Gastroesophageal sphincter (tissue), 4 donors: ENCODE measurements around the gene STEAP1. TPM values are rescaled to one million over a fixed set of nuclear protein-coding genes. Genes with fewer than 3 reads are reported as not detected.

ENCODE experiments used
- ATAC-seq: fragments of 150-250 bp; one replicate; pipeline ENCODE4 v1.9.1; 2016; ENCODE audit warnings: mild to moderate bottlenecking, moderate library complexity
- H3K27ac ChIP-seq, 4 donors: fragments of 200-600 bp; sonication (generic) in 3 of 4; 1 replicate in 3 of 4; 2 replicates in 1 of 4; pipeline ENCODE4 v1.5.1; 2016 to 2019
- H3K27me3 ChIP-seq: fragments of 200-600 bp; sonication (generic); one replicate; pipeline ENCODE4 v1.5.1; 2019
- H3K36me3 ChIP-seq, 2 donors: fragments of 200-600 bp; sonication (generic); one replicate each; pipeline ENCODE4 v1.5.1; 2019; ENCODE audit warnings: control low read depth in 1 of 2
- H3K4me1 ChIP-seq, 3 donors: fragments of 200-600 bp; sonication (generic); 1 replicate in 2 of 3; 2 replicates in 1 of 3; pipeline ENCODE4 v1.5.1; 2016 to 2019; ENCODE audit warnings: control low read depth in 2 of 3
- H3K4me3 ChIP-seq, 2 donors: fragments of 200-600 bp; sonication (generic); one replicate each; pipeline ENCODE4 v1.5.1; 2019; ENCODE audit warnings: mild to moderate bottlenecking in 1 of 2, moderate library complexity in 1 of 2
- H3K9me3 ChIP-seq, 3 donors: fragments of 200-600 bp; sonication (generic); one replicate each; pipeline ENCODE4 v1.5.1; 2017 to 2019; ENCODE audit warnings: control low read depth in 2 of 3
- EP300 ChIP-seq: sonication (generic); formaldehyde crosslinking; IDR thresholded peaks from one replicate; pipeline ENCODE4 v1.6.1; 2017; ENCODE audit warnings: antibody characterized with exemption, mild to moderate bottlenecking
- POLR2A ChIP-seq, 2 donors: fragments of 450-650 bp; IDR thresholded peaks; one replicate each; pipeline ENCODE4 v1.6.1; 2017; ENCODE audit warnings: antibody characterized with exemption in 2 of 2, mild to moderate bottlenecking in 2 of 2, moderate library complexity in 1 of 2
- POLR2AphosphoS5 ChIP-seq: sonication (generic); formaldehyde crosslinking; IDR thresholded peaks from one replicate; pipeline ENCODE4 v1.6.1; 2017; ENCODE audit warnings: antibody characterized with exemption
- WGBS, 2 donors: methylation state at CpG; one replicate each; pipeline ENCODE4 v1.1.5; 2018; ENCODE audit warnings: low coverage in 1 of 2; 5-methylcytosine and 5-hydroxymethylcytosine counted together
- total RNA-seq, 4 donors: library from RNA; depleted of rRNA; stranded (reverse); fragments of >200 nt; gene quantifications; one replicate each; pipeline ENCODE4 v1.1.0, GENCODE V29; 2016
- TF ChIP-seq, protein P1 (sequence below), 4 experiments: fragments of 200-600 bp in 2 of 4; fragments of 450-650 bp in 2 of 4; sonication (generic) in 1 of 4; IDR thresholded peaks; one replicate each; pipeline ENCODE4 v1.5.1; 2017 to 2019; ENCODE audit warnings: antibody characterized with exemption in 4 of 4, mild to moderate bottlenecking in 2 of 4, moderate library complexity in 2 of 4

The STEAP1 gene
- total RNA-seq, 4 donors from 2014 or later, result 2.6 to 14.2 (median 12.6) TPM

DNA sequence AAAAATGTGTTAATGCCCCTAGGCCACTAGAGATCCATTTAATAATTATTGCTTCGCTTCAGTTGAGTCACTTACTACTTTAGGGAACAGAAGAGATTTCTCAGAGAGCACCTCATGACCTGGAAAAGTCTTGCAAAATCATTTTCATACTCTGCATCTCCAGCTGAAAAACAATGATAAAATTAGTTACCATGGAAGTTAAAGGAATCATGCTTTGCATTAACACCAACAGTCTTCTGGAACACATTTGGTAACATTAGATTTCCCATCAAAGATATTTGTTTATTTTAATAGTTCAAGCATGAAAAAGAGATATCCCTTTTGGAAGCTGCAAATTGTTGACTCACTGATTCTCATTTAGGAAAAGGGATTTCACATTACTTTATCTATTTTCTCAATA, 55.5 kb downstream of the STEAP1 start:
- no peak for ATAC-seq
- TF ChIP-seq POLR2A (IDR thresholded peaks at IDR 0.05) (no peak), EP300 (no peak), POLR2AphosphoS5 (no peak)
- TF ChIP-seq, protein P1, sequence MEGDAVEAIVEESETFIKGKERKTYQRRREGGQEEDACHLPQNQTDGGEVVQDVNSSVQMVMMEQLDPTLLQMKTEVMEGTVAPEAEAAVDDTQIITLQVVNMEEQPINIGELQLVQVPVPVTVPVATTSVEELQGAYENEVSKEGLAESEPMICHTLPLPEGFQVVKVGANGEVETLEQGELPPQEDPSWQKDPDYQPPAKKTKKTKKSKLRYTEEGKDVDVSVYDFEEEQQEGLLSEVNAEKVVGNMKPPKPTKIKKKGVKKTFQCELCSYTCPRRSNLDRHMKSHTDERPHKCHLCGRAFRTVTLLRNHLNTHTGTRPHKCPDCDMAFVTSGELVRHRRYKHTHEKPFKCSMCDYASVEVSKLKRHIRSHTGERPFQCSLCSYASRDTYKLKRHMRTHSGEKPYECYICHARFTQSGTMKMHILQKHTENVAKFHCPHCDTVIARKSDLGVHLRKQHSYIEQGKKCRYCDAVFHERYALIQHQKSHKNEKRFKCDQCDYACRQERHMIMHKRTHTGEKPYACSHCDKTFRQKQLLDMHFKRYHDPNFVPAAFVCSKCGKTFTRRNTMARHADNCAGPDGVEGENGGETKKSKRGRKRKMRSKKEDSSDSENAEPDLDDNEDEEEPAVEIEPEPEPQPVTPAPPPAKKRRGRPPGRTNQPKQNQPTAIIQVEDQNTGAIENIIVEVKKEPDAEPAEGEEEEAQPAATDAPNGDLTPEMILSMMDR (IDR thresholded peaks at IDR 0.05), result no peak
- WGBS, 2 donors, result 40 to 88% methylated on average over 1 of the region's 1 CpG

DNA sequence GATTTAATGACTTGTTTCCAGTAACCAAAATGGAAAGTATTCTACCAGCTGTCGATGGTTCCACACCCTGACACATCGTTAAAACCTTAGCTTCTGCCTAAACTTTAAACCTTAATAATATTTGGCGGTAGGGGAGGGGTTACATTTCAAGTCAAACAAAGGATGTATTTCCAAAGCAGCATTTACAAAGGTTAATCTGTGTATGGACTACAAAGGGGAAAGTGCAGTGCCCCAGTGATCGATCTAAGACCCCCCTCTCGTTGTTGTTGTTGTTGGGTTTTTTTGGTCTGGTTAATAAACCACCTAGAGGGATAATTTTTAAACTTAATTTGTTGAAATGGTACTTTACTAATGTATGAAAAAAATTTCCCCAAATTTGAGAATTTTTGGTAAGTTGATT, 56.2 kb downstream of the STEAP1 start:
- no peaks in the 10 kb centered on the region for H3K9me3 ChIP-seq
- H3K27me3 ChIP-seq, result no peaks in the 10 kb centered on the region
- no peak for ATAC-seq
- 61 to 74% methylated on average over 5 of the region's 5 CpGs for WGBS, 2 donors
- no peak for TF ChIP-seq POLR2AphosphoS5
- TF ChIP-seq, protein P1 (IDR thresholded peaks at IDR 0.05), result no peak
- TF ChIP-seq POLR2A (IDR thresholded peaks at IDR 0.05), result no peak
- TF ChIP-seq EP300, result no peak
- no peaks in the 10 kb centered on the region for H3K36me3 ChIP-seq
- H3K4me1 ChIP-seq, result peaks cover 0 to 31% (median 0%) of the 10 kb centered on the region in 3 donors
- peak overlapping the region; percentile 78 to 90 (median 86) for H3K27ac ChIP-seq
- no peak overlapping the region for H3K4me3 ChIP-seq

More for the DNA sequence above, 55.5 kb downstream of the STEAP1 start:
- Histone ChIP-seq H3K4me3 (no peak overlapping the region), H3K27me3 (no peaks in the 10 kb centered on the region), H3K27ac (peak overlapping the region in 1 of 4 donors; percentile 28), H3K9me3 (no peaks in the 10 kb centered on the region), H3K36me3 (no peaks in the 10 kb centered on the region), H3K4me1 (peaks cover 0 to 31% (median 0%) of the 10 kb centered on the region in 3 donors)

DNA sequence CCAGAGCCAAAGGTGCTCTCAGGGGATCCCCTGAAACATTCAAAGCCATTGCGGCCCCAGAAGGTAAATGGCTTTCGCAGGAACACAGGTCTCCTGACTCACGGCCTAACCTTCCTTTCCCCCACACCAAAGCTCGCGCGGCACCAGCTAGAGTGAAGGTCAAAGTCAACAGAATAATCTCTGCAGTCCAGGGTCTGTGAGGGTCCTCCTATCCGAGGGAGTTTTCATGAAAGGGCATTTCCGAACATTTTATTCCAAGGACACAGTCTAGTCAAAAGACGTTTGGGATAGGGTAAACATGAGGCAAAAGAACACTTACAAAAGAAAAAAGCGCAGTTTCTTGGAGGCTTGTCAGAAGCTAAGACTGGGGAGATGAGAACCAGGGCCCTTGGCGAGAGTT, 56.7 kb downstream of the STEAP1 start:
- 15 to 30% methylated on average over 8 to 11 of the region's 11 CpGs for WGBS, 2 donors
- TF ChIP-seq, protein P1 (IDR thresholded peaks at IDR 0.05), result no peak
- TF ChIP-seq POLR2AphosphoS5 (no peak), EP300 (no peak), POLR2A (IDR thresholded peaks at IDR 0.05) (no peak)
- peak; percentile 4 for ATAC-seq

DNA sequence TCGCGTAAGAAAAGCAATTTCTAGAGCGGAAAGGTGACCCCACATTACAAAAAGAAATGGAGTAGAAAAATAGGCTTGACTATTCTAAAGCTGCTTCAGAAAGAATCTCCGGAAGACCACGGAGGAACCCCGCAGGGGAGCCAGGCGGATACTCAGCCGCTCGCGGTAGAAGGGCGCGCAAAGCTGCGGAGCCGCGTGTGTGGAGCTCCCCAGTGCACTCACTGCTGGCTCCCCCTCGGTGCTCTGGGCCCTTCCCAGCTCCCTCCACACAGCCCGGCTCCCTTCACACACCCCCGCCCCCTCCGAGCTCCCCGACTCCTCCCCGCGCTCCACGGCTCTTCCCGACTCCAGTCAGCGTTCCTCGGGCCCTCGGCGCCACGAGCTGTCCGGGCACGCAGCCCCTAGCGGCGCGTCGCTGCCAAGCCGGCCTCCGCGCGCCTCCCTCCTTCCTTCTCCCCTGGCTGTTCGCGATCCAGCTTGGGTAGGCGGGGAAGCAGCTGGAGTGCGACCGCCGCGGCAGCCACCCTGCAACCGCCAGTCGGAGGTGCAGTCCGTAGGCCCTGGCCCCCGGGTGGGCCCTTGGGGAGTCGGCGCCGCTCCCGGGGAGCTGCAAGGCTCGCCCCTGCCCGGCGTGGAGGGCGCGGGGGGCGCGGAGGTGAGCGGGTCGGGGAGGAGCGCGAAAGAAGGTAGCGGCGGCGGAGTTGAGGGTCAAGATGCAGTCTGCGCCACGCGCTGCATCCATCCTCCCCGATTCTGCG, 57.3 kb downstream of the STEAP1 start, which contains the start of gene STEAP2:
Gene STEAP2, plus strand, starts transcription at position 350 of the 758 bp plus-strand sequence. CDS start 13,343 bp downstream, outside the sequence.
- Histone ChIP-seq H3K27me3 (no peaks in the 10 kb centered on the region), H3K9me3 (no peaks in the 10 kb centered on the region), H3K27ac (peak within 1 kb of the TSS; percentile 78 to 90 (median 86)), H3K4me1 (peaks cover 0 to 31% (median 0%) of the 10 kb centered on the region in 3 donors), H3K36me3 (no peaks in the 10 kb centered on the region), H3K4me3 (peak within 1 kb of the TSS; percentile 76 to 79)
- TF ChIP-seq POLR2A (IDR thresholded peaks at IDR 0.05) (peak; percentile 50 to 66), EP300 (no peak), POLR2AphosphoS5 (peak; percentile 78)
- TF ChIP-seq, protein P1 (IDR thresholded peaks at IDR 0.05), result peak; percentile 42 to 78 (median 70)
- peak; percentile 98 for ATAC-seq
- WGBS, 2 donors, result 0% methylated on average over 5 to 19 of the region's 73 CpGs

More for the DNA sequence above, 56.7 kb downstream of the STEAP1 start:
- no peaks in the 10 kb centered on the region for H3K36me3 ChIP-seq
- H3K9me3 ChIP-seq, result no peaks in the 10 kb centered on the region
- H3K4me1 ChIP-seq, result peaks cover 0 to 31% (median 0%) of the 10 kb centered on the region in 3 donors
- no peaks in the 10 kb centered on the region for H3K27me3 ChIP-seq
- peak overlapping the region; percentile 76 to 79 for H3K4me3 ChIP-seq
- H3K27ac ChIP-seq, result peak overlapping the region; percentile 78 to 90 (median 86)
